Measurements from ENCODE around the gene PAGE2B.

DNA sequence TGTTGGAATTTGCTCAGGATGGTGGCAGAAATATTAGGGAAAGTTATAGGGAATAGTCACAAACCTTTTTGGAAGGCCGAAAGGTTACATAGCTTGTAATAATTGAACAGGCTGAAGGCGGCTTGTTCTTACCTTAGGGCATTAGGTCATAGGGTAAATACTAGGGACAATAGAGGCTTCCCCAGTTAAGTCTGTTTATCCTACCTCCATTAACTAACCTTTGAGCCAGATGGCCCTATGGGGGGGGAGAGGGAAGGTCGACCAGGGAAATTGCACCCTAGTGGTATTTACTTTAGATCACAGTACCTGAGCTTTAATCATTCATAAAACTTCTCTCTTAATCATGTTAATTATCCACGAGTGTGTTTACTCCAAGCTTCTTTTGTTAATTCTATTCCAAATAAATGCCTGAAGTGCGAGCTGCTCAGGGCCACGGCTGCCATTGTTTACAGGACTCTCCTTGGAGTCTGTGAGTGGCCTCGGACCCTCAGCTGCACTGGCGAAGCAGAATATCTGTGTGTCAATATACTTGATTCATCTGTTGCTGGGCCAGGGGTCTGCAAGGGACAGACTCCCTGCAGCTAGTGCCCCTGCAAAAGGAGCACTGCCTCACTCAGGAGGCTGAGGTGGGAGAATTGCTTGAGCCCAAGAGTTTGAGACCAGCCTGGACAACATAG is 36.9 kb downstream of the PAGE2B start:
- TF ChIP-seq, protein P1, sequence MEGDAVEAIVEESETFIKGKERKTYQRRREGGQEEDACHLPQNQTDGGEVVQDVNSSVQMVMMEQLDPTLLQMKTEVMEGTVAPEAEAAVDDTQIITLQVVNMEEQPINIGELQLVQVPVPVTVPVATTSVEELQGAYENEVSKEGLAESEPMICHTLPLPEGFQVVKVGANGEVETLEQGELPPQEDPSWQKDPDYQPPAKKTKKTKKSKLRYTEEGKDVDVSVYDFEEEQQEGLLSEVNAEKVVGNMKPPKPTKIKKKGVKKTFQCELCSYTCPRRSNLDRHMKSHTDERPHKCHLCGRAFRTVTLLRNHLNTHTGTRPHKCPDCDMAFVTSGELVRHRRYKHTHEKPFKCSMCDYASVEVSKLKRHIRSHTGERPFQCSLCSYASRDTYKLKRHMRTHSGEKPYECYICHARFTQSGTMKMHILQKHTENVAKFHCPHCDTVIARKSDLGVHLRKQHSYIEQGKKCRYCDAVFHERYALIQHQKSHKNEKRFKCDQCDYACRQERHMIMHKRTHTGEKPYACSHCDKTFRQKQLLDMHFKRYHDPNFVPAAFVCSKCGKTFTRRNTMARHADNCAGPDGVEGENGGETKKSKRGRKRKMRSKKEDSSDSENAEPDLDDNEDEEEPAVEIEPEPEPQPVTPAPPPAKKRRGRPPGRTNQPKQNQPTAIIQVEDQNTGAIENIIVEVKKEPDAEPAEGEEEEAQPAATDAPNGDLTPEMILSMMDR (IDR thresholded peaks at IDR 0.05): no peak
- no peak for TF ChIP-seq POLR2A (IDR thresholded peaks at IDR 0.05)
